Measurements from ENCODE around the gene KLK7.
"Not testable (repeated sequence)": the region's sequence is repeated elsewhere in the genome, so short reads cannot be mapped to it uniquely, and the experiment has no call there.

The KLK7 gene

GRCh38 chr19:51010066-51010795 is 26.5 kb upstream of the KLK7 start:
- DNase-seq: no peak

GRCh38 chr19:51009061-51009891 is 25.6 kb upstream of the KLK7 start:
- no peak for DNase-seq

- no peak for DNase-seq
Measured at GRCh38 chr19:51007488-51007887, 23.8 kb upstream of the KLK7 start.

- peak; percentile 7 for DNase-seq
Measured at GRCh38 chr19:51006406-51006805, 22.7 kb upstream of the KLK7 start.

DNA sequence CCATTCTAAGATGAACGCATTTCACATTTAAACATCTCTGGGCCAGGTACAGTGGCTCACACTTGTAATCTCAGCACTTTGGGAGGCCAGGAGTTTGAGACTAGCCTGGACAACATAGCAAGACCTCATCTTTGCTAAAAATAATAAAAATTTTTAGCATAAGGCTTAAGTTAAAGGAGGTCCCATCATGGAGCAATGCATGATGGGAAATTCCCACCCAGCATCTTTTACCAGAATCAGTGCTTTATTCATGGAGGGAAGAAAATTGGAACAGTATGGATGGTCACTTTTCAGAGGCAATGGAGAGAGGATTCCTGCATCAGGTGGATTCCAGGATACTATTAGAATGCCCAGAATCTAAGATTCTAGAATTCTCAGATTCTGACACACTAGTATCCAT is 21.5 kb upstream of the KLK7 start:
- DNase-seq: no peak

DNA sequence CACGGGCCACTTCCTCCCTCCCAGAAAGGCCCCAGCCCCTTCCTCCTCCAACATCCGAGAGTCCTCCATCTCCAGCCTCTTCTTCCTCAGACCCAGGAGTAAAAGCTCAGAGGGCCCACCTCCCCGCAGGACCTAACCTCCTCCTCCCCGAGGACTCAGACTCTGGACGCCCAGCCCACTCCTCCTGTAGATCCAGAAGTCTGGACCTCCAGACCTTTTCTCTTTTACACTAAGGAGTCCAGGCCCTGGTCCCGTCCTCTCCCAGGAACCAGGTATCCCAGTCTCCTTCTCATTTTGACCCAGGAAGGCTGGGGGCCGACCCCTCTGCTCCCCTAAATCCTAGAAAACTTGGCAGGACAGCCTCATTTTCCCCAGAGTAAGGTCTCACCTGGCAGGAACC is 19.6 kb upstream of the KLK7 start:
- no peak for DNase-seq

DNA sequence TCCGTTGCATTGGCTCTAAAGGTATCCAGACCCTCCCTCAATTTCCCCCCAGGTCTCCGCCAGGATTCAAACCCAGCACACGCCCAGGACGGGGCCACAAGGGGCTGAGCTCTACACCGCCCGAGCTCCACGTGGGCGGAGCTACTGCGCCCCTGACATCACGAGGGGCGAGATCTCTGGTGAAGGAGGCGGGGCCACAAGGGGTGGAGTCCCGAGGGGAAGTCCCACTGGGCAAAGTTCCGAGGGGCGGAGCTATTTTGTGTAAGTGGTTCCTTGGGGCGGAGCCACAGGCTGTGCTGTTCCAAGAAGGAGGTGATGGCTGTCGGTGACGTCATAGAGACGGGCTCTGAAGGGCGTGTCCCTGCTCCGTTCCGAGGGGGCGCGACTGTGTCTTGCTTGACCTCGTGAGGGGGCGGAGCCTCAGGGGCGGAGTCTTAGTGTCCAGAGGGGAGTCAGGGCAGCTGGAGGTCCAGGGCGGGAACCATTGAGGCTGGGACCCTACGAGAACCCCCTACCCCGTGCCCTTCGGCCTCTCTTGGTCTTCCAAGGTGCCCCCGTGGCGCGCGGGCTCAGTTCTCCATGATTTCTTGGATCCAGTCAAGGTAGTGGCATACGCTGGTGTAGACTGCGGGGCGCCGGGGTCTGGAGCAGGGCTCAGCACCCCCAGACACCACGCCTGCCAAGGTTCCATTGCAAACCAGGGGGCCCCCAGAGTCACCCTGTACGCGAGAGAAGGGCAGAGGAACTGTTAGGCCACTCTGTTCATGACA is 19.0 kb upstream of the KLK7 start:
- DNase-seq: peak; percentile 29

GRCh38 chr19:51002089-51002532 is 18.4 kb upstream of the KLK7 start:
- no peak for DNase-seq

DNA sequence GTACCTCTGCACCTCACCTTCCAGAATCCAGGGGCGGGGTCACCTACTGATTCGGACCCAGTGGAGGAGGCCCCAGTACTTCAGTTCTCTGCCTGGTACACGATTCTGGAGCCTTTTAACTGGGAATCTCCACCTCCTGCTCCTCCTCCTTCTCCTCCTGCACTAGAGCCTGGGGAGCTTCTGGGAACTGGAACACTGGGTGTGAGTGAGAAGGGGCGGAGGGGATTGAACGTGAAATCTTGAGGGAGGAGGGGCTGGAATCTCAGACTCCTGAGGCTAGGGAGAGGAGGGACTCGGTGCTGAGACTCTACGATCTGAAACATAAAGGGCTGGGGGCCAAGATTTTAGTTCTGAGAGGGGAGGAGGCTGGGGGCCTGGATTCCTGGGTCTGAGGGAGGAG is 17.8 kb upstream of the KLK7 start, which contains the start of gene KLK8:
TSS of gene KLK8 (minus strand) at position 90 of the 400 bp plus-strand sequence. CDS start 437 bp downstream, outside the sequence.
- DNase-seq: no peak

DNA sequence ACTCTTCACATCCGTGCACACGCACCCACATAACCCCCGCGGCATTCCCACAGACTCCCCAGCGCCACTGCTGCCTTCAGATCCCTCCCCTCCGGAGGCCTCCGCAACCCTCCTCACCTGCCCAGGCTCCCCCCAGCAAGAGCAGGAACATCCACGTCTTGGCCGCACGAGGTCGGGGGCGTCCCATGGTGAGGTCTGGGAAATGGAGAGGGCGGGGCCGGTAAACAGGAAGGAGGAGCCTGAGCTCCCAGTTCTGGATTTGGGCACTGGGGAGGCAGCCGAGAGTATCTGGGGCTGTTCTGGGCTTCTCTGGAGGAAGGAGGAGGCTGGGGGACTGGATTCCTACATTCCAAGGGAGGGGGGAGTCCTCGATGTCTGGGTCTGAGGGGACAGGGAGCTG is 17.3 kb upstream of the KLK7 start:
- no peak for DNase-seq

DNA sequence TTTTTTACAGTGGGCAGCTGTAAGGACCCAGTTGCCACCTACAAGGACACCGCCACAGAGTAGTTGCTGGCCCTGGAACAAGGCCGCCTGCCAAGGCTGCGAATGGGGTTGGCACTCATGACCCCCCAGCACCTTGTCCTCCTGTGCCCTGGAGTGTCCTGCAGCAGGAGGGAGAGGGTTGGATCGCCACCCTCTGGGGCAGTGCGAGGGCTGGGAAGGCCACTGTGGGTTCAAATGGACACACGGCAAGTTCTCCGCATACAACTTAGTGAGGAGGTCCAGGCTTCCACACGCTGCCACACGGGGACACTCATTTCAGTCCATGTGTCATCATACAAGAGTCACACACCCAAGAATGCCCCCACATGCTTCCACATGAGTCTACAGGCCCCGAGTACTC is 16.7 kb upstream of the KLK7 start:
- DNase-seq: no peak

GRCh38 chr19:50998686-50999085 is 15.0 kb upstream of the KLK7 start:
- no peak for DNase-seq

GRCh38 chr19:50998061-50998460 is 14.3 kb upstream of the KLK7 start:
- no peak for DNase-seq

DNA sequence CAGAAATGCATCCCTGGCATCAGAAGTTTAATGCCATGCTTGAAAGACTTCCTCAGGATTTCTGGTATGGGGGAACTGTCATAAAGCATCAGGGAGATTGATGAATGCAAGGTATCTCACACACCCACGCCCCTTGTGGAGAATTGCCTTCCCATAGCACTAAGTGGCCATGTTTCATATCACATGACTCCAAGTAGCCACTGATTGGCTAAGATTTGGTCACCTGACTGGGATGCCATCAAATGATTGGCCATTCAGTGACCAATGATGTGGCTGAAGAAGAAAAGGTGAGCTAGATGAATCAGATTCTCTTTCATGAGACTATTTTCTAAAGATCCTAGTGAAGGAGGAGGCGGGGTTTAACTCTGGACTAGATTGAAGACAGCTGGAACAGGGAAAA is 10.4 kb upstream of the KLK7 start:
- peak; percentile 42 for DNase-seq

DNA sequence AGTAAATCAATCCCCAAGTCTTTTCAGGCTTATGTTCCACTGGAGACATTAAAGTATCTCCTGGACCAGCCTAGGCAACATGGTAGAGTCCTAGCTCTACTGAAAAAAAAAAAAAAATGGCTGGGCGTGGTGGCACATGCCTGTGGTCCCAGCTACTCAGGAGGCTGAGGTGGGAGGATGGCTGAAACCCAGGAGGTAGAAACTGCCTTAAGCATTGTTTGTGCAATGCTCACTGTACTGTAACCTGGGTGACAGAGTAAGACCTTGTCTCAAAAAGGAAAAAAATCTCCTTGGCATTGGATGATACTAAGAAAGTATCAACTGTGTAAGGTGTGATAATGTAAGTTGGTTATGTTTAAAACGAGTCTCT is 8.9 kb upstream of the KLK7 start:
- no peak for DNase-seq

DNA sequence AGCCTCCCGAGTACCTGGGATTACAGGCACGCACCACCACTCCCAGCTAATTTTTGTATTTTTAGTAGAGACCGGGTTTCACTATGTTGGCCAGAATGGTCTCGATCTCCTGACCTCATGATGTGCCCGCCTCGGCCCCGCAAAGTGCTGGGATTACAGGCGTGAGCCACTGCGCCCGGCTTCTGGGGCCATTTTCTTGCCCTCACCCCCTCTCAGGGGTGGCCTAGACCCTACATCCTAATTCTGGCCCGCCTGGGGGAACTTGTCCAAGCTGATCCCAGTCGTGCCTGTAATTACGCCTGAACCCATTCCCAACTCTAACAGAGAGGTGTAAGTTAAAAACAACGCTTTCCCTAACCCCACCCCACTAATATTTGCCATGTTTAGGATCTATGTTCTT is 699 bp upstream of the KLK7 start:
- not testable (repeated sequence) for DNase-seq

DNA sequence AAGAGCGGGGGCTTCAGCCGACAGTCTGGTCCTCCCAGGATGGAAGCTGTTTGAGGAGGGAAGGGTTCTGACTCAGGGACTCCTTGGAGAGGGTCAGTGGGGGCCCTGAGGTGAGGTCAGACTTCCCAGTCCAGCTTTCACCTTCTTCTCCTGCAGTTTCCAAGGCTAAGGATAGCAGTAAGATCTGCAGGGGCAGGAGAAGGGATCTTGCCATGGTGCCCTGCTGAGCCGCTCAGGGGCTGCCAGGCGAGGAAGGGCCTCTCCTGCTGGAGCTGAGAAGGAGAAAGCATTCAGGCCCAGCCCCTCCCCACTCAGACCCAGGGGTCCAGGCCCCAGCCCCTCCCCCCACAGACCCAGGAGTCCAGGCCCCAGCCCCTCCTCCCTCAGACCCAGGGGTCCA is 1.5 kb downstream of the KLK7 start:
- DNase-seq: no peak

- DNase-seq: no peak
Measured at GRCh38 chr19:50981587-50982146, 2.0 kb downstream of the KLK7 start.

DNA sequence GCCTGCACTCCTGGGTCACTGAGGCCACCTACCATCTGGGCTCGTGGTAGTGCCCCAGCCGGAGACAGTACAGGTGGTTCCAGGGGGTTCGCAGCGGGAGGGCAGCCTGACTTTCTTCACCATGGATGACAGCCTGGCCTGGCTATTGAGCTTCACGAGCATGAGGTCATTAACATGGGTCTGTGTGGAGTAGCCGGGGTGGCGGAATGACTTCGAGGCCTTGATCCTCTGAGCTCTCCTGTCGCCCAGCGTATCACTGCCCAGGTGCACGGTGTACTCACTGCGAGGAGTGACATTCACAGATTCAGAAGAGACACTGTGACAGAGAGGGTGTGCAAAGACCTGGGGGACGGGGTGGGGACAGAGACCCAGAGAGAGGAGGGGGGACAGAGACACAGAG is 3.5 kb downstream of the KLK7 start:
- no peak for DNase-seq

DNA sequence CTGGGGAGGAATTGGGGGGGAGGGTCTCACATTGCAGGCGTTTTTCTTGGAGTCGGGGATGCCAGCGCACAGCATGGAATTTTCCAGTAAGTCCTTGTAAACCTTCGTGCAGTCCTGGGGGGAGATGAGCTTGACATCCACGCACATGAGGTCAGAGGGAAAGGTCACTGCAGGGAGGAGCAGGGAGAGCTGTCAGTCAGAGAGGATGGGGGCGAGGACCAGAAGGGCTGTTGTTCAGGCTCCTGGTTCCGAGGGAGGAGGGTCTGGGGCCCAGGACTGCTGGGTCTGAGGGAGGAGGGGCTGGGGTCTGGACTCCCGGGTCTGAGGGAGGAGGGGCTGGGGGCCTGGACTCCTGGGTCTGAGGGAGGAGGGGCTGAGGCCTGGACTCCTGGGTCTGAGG is 4.0 kb downstream of the KLK7 start:
- no peak for DNase-seq

- DNase-seq: no peak
Measured at GRCh38 chr19:50978772-50979390, 4.8 kb downstream of the KLK7 start.

GRCh38 chr19:50977626-50978025 is 6.1 kb downstream of the KLK7 start:
- no peak for DNase-seq

DNA sequence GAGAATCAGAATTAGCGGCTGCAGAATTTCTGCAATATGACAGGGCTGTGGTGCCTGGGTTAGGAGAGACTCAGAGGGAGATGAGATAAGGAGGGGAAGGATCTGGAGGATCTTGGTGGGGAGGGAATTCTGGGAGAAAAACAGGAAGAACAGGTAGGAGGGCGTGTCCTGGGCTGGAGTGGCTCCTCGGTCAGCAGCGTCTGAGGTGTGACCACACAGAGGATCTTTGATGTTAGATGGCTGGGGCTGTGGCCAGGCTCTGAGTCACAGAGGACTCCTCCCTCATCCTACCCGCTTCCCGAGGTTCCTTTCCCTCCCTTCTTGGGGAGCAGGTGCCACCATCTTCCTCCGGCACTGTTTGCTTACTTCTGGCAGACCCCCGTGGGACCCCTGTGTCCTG is 8.0 kb downstream of the KLK7 start:
- no peak for DNase-seq
